Left lung (tissue), 10 donors: ENCODE results near the gene BRI3BP. TPM values are rescaled to one million over a fixed set of nuclear protein-coding genes. Genes with fewer than 3 reads are reported as not detected.

Source experiments
- ATAC-seq: fragments of 200-7000 bp; cut with Tn5 transposase; one replicate; pipeline ENCODE4 v1.9.1; 2020; ENCODE audit warnings: moderate library complexity
- DNase-seq, 4 donors: peaks; one replicate each; pipeline ENCODE4 v3.0.0-alpha.2; 2013 to 2020
- H3K27ac ChIP-seq, 2 donors: fragments of 200-600 bp; sonication (generic) in 1 of 2; one replicate each; pipeline versions ENCODE4 v1.5.0 to v1.8.0; 2020 to 2021
- H3K27me3 ChIP-seq, 2 donors: fragments of 200-600 bp; sonication (generic) in 1 of 2; one replicate each; pipeline versions ENCODE4 v1.5.0 to v1.8.0; 2020 to 2021
- H3K36me3 ChIP-seq, 2 donors: fragments of 200-600 bp; sonication (generic) in 1 of 2; one replicate each; pipeline versions ENCODE4 v1.5.0 to v1.8.0; 2020 to 2021
- H3K4me1 ChIP-seq, 2 donors: fragments of 200-600 bp; one replicate each; pipeline ENCODE4 v1.8.0; 2021
- H3K4me3 ChIP-seq, 2 donors: fragments of 200-600 bp; sonication (generic) in 1 of 2; one replicate each; pipeline versions ENCODE4 v1.5.0 to v1.8.0; 2020 to 2021; ENCODE audit warnings: mild to moderate bottlenecking in 1 of 2
- H3K9me3 ChIP-seq, 2 donors: fragments of 200-600 bp; sonication (generic) in 1 of 2; one replicate each; pipeline versions ENCODE4 v1.5.0 to v1.8.0; 2020 to 2021
- intact Hi-C, 2 donors: fragments of 100-400 bp; cut with DNase I; formaldehyde crosslinking; loops; one replicate each; pipeline versions ENCODE4 v1.11.2 to v1.14.2; 2022
- polyA plus RNA-seq, 6 donors: library from polyadenylated mRNA; unstranded; fragments of 120-200 nt; gene quantifications; one replicate each; pipeline ENCODE4 v1.2.1, GENCODE V29; 2013; ENCODE audit not compliant: insufficient read length in 6 of 6
- total RNA-seq, 2 donors: library from RNA; stranded (reverse); fragmentation: NEBNext Ultra II Directional; extraction: Animal tissue kit (Norgen Biotek cat#: 25700); gene quantifications; one replicate each; pipeline ENCODE4 v1.2.1, GENCODE V29; 2021
- TF ChIP-seq, protein P1 (sequence below), 2 donors: fragments of 200-600 bp; sonication (generic) in 1 of 2; IDR thresholded peaks; one replicate each; pipeline versions ENCODE4 v1.5.0 to v1.8.0; 2021; ENCODE audit warnings: antibody characterized with exemption in 2 of 2
- donor health status: DM: no; HTN: yes; CAD: no.
- donor health status: DM: no; HTN: no; CAD: no.

The BRI3BP gene
- total and polyA plus RNA-seq, 8 donors, result 4.9 to 16.3 (median 7.0) TPM

DNA sequence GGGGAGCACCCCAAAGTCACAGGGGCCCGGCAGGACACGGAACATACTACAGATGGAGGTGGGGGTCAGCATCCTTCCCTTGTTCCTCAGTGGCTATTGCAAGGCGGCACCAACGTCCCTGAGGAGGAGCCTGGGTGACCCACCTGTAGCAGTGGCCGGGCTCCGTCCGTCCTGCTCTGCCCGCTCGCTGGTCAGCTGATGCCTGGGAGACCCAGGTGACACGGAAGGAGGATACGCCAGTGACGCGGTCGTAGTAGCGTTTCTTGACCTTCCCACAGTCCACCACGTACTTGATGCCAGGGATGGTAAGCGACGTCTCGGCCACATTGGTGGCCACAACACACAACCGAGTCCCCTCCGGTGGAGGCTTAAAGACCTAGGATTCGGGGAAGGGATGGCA, 29.2 kb upstream of the BRI3BP start:
- peaks cover 0 to 100% of the 10 kb centered on the region in 2 donors for H3K36me3 ChIP-seq
- H3K4me3 ChIP-seq, result no peak overlapping the region
- no peaks in the 10 kb centered on the region for H3K27me3 ChIP-seq
- TF ChIP-seq, protein P1, sequence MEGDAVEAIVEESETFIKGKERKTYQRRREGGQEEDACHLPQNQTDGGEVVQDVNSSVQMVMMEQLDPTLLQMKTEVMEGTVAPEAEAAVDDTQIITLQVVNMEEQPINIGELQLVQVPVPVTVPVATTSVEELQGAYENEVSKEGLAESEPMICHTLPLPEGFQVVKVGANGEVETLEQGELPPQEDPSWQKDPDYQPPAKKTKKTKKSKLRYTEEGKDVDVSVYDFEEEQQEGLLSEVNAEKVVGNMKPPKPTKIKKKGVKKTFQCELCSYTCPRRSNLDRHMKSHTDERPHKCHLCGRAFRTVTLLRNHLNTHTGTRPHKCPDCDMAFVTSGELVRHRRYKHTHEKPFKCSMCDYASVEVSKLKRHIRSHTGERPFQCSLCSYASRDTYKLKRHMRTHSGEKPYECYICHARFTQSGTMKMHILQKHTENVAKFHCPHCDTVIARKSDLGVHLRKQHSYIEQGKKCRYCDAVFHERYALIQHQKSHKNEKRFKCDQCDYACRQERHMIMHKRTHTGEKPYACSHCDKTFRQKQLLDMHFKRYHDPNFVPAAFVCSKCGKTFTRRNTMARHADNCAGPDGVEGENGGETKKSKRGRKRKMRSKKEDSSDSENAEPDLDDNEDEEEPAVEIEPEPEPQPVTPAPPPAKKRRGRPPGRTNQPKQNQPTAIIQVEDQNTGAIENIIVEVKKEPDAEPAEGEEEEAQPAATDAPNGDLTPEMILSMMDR (IDR thresholded peaks at IDR 0.05), result no peak
- no peak for ATAC-seq
- no peaks in the 10 kb centered on the region for H3K4me1 ChIP-seq
- no peaks in the 10 kb centered on the region for H3K9me3 ChIP-seq
- no peak overlapping the region for H3K27ac ChIP-seq
- intact Hi-C loops, result no loop called here
- no peak for DNase-seq

- intact Hi-C loops, result no loop called here
- Histone ChIP-seq H3K9me3 (no peaks in the 10 kb centered on the region), H3K4me3 (no peak overlapping the region), H3K27ac (no peak overlapping the region), H3K4me1 (no peaks in the 10 kb centered on the region), H3K36me3 (peaks cover 0 to 100% of the 10 kb centered on the region in 2 donors), H3K27me3 (no peaks in the 10 kb centered on the region)
- DNase-seq, result no peak
- TF ChIP-seq, protein P1 (IDR thresholded peaks at IDR 0.05), result no peak
- ATAC-seq, result no peak
These were observed 28.5 kb upstream of the BRI3BP start for GRCh38 chr12:124964836-124965462.

- Histone ChIP-seq H3K4me1 (no peaks in the 10 kb centered on the region), H3K27me3 (no peaks in the 10 kb centered on the region), H3K4me3 (no peak overlapping the region), H3K9me3 (no peaks in the 10 kb centered on the region), H3K27ac (no peak overlapping the region), H3K36me3 (peaks cover 0 to 100% of the 10 kb centered on the region in 2 donors)
- intact Hi-C loops, result no loop called here
- no peak for DNase-seq
- TF ChIP-seq, protein P1 (IDR thresholded peaks at IDR 0.05), result no peak
- no peak for ATAC-seq
These were observed 26.3 kb upstream of the BRI3BP start for GRCh38 chr12:124967016-124967739.

DNA sequence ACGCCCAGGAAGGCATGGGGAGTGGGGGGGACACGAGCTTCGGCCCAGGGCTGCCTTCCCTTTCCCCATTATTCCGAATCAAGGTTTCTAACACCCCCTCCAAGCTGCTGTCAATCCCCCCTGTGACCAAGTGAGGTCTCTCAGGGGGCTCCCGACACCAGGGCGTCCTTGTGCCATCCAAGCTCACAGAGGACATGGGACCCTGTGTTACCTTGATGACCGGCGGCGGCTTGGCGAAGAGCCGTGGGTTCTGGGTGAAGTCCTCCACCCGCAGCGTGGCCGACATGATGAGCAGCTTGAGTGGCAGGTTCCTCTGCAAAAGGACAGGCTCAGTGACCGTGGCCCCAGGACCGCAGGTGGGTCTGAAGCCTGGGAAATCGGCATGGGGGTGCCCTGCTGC, 24.8 kb upstream of the BRI3BP start:
- H3K27ac ChIP-seq, result no peak overlapping the region
- no peaks in the 10 kb centered on the region for H3K4me1 ChIP-seq
- no peaks in the 10 kb centered on the region for H3K27me3 ChIP-seq
- TF ChIP-seq, protein P1 (IDR thresholded peaks at IDR 0.05), result no peak
- DNase-seq, result no peak
- H3K4me3 ChIP-seq, result no peak overlapping the region
- no peak for ATAC-seq
- H3K36me3 ChIP-seq, result peaks cover 0 to 100% of the 10 kb centered on the region in 2 donors
- intact Hi-C loops, result no loop called here
- no peaks in the 10 kb centered on the region for H3K9me3 ChIP-seq

DNA sequence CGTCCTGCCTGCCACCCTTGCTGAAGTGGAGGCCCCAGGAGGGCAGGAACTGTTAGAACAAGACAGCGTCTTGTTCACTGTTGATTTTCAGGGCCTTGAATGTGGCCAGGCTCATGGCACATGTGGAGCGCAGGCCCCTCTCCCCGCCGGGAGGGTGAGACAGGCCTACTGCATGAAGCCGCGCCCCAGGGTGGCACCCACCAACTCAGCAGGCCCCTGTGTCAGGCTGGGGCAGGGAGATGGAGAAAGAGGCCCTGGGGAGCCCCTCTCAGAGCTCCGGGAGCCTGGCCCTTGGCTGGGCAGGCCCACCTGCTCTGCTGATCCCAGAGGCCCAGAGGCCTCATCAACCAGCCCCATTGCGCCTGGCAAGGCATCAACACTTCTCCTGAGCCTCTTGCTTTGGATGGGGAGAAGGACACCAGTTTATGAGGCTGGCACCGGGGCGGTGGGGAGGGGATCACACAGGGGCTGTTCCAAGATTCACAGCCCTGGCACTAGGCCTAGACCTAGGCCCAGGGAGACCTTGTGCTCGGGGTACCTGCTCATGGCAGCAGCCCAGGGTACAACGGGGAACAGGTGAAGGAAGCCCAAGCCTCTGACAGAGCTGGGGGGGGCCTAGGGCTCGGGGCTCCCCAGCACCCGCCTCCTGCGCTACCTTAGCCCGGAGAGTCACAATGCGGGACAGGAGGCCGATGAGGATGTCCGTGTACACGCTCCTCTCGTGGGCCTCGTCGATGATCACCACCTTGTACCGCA, 22.6 kb upstream of the BRI3BP start:
- Histone ChIP-seq H3K36me3 (peaks cover 0 to 99% of the 10 kb centered on the region in 2 donors), H3K4me1 (no peaks in the 10 kb centered on the region), H3K9me3 (no peaks in the 10 kb centered on the region), H3K27me3 (no peaks in the 10 kb centered on the region), H3K4me3 (no peak overlapping the region), H3K27ac (no peak overlapping the region)
- intact Hi-C loops, result no loop called here
- no peak for ATAC-seq
- TF ChIP-seq, protein P1 (IDR thresholded peaks at IDR 0.05), result no peak
- no peak for DNase-seq
